Heart left ventricle (tissue), 16 donors: ENCODE measurements around the gene KCNE2. TPM values are rescaled to one million over a fixed set of nuclear protein-coding genes. Genes with fewer than 3 reads are reported as not detected.

Experiments used
- ATAC-seq, 4 donors: fragments of 200-7000 bp; cut with Tn5 transposase; one replicate each; pipeline ENCODE4 v1.9.1; 2020 to 2022; ENCODE audit warnings: moderate library complexity in 4 of 4, mild to moderate bottlenecking in 3 of 4, moderate number of reproducible peaks in 1 of 4
- DNase-seq, 5 donors: peaks; one replicate each; pipeline ENCODE4 v3.0.0-alpha.2; 2020
- H3K27ac ChIP-seq, 12 donors: fragments of 200-600 bp; sonication (generic) in 4 of 12; one replicate each; pipeline versions ENCODE4 v1.5.0 to v1.8.0; 2016 to 2022; ENCODE audit warnings: mild to moderate bottlenecking in 2 of 12
- H3K27me3 ChIP-seq, 9 donors: fragments of 200-600 bp; sonication (generic) in 2 of 9; one replicate each; pipeline versions ENCODE4 v1.5.1 to v1.8.0; 2016 to 2022; ENCODE audit warnings: mild to moderate bottlenecking in 3 of 9
- H3K36me3 ChIP-seq, 9 donors: fragments of 200-600 bp; sonication (generic) in 2 of 9; one replicate each; pipeline versions ENCODE4 v1.5.0 to v1.8.0; 2018 to 2022; ENCODE audit warnings: mild to moderate bottlenecking in 2 of 9
- H3K4me1 ChIP-seq, 12 donors: fragments of 200-600 bp; sonication (generic) in 4 of 12; one replicate each; pipeline versions ENCODE4 v1.5.0 to v1.8.0; 2016 to 2022; ENCODE audit warnings: mild to moderate bottlenecking in 3 of 12
- H3K4me3 ChIP-seq, 12 donors: fragments of 200-600 bp; sonication (generic) in 4 of 12; one replicate each; pipeline versions ENCODE4 v1.5.0 to v1.8.0; 2017 to 2022; ENCODE audit warnings: mild to moderate bottlenecking in 9 of 12, moderate library complexity in 4 of 12
- H3K9me3 ChIP-seq, 12 donors: fragments of 200-600 bp; sonication (generic) in 4 of 12; one replicate each; pipeline versions ENCODE4 v1.5.0 to v1.8.0; 2016 to 2022; ENCODE audit warnings: mild to moderate bottlenecking in 1 of 12
- POLR2A ChIP-seq, 2 donors: fragments of 450-650 bp; IDR thresholded peaks; one replicate each; pipeline ENCODE4 v1.6.1; 2017; ENCODE audit warnings: antibody characterized with exemption in 2 of 2, mild to moderate bottlenecking in 2 of 2, moderate library complexity in 2 of 2
- whole genome bisulfite sequencing, 4 donors: extraction: QIAGEN DNeasy Blood & Tissue Kit in 2 of 4; methylation state at CpG; one replicate each; pipeline versions ENCODE4 v1.1.5 to v1.1.7; 2013 to 2018; 5-methylcytosine and 5-hydroxymethylcytosine counted together
- intact Hi-C, 10 donors: fragments of 100-400 bp; cut with DNase I; formaldehyde crosslinking; loops; one replicate each; pipeline versions ENCODE4 v1.11.1 to v1.14.2; 2022
- polyA plus RNA-seq, 2 donors: library from polyadenylated mRNA; stranded (reverse); fragments of 200-250 nt; gene quantifications; one replicate each; pipeline ENCODE4 v1.2.3, GENCODE V29; 2013
- total RNA-seq, 9 donors: library from RNA; depleted of rRNA in 2 of 9; stranded (reverse); fragments of >200 nt in 2 of 9; fragmentation: NEBNext Ultra II Directional in 3 of 9; extraction: Animal tissue kit (Norgen Biotek cat#: 25700) in 3 of 9; gene quantifications; one replicate each; pipeline versions ENCODE4 v1.1.0 to v1.2.4, GENCODE V29; 2016 to 2023
- TF ChIP-seq, protein P1 (sequence below), 12 donors: fragments of 200-600 bp; sonication (generic) in 4 of 12; IDR thresholded peaks; one replicate each; pipeline versions ENCODE4 v1.5.0 to v1.8.0; 2018 to 2022; ENCODE audit warnings: antibody characterized with exemption in 12 of 12, mild to moderate bottlenecking in 5 of 12
- donor health status: ischemic (EF 13 %, LVEDD 7.1; RV severe dilation, severe dysfunction).
- donor health status: healthy with polysubstance abuse.
- donor health status: DM: no; HTN: yes; CAD: no.
- donor health status: DM: no; HTN: no; CAD: no.
- donor health status: ischemic (EF 25% LVEDD 6.9; RV normal size, moderate dysfunction).
- donor health status: ischemic (EF 25% LVEDD 5.7; RV mildly dilated, moderate dysfunction).
- donor health status: healthy.
- donor health status: DM: yes; HTN: yes; CAD: no.
- donor health status: ischemic (EF 35%, LVEDD 5.7; RV mildly dilated, moderate dysfunction).
- donor health status: nonischemic (EF 11% LVEDD 7.7; RV severe dilation, severe dysfunction).
- donor health status: DM: yes; HTN: yes; CAD: no.
- donor health status: PGD.
- donor health status: ischemic (EF 29% LVEDD 5.4; RV normal size, mild dysfunction).
- donor health status: nonischemic (EF 23%, LVEDD 6.1; RV moderate dilation, normal function).

KCNE2 gene
- total and polyA plus RNA-seq, 11 donors = 0.07 TPM; not detected in 10

DNA sequence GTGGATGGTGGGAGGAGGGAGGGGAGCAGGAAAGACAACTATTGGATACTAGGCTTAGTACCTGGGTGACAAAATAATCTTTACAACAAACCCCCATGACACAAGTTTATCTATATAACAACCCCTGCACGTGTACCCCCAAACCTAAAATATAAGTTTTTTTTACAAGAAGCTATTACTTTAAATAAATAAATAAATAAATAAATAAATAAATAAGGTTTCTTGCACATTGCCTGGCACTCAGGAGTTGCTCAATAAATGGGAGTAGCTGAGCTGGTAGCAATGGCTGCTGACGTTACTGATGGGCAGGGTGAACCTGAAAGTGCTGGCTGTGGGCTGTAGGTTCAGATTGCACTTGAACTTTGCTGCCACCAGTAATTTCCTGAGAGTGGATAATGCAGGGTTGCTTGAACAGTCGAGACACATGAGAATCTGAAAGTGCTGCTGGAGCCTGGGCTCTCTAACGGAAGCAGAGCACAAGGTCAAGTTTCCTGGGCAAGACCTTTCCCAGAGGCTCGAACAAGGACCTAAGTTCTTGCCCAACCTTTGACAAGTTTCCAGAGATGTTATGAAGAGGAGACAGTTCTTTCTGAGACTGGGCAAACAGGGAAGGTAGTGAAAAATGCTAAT, 14.8 kb upstream of the KCNE2 start:
- H3K36me3 ChIP-seq = no peaks in the 10 kb centered on the region
- H3K4me3 ChIP-seq = no peak overlapping the region
- TF ChIP-seq, protein P1, sequence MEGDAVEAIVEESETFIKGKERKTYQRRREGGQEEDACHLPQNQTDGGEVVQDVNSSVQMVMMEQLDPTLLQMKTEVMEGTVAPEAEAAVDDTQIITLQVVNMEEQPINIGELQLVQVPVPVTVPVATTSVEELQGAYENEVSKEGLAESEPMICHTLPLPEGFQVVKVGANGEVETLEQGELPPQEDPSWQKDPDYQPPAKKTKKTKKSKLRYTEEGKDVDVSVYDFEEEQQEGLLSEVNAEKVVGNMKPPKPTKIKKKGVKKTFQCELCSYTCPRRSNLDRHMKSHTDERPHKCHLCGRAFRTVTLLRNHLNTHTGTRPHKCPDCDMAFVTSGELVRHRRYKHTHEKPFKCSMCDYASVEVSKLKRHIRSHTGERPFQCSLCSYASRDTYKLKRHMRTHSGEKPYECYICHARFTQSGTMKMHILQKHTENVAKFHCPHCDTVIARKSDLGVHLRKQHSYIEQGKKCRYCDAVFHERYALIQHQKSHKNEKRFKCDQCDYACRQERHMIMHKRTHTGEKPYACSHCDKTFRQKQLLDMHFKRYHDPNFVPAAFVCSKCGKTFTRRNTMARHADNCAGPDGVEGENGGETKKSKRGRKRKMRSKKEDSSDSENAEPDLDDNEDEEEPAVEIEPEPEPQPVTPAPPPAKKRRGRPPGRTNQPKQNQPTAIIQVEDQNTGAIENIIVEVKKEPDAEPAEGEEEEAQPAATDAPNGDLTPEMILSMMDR (IDR thresholded peaks at IDR 0.05) = no peak
- no peak for TF ChIP-seq POLR2A (IDR thresholded peaks at IDR 0.05)
- intact Hi-C loops = loop anchor here in 9 of 10 donors (2.0 to 5.0 kb wide), 9 partner anchors 52 to 277 kb away; partner anchors contain the start of genes MRPS6 (in 5 of the 9) and SLC5A3 (in 5 of the 9)
- no peak overlapping the region for H3K27ac ChIP-seq
- ATAC-seq (no peak), DNase-seq (no peak)
- 73 to 78% (median 75%) methylated on average over 5 of the region's 5 CpGs for WGBS, 4 donors
- no peaks in the 10 kb centered on the region for H3K27me3 ChIP-seq
- no peaks in the 10 kb centered on the region for H3K9me3 ChIP-seq
- H3K4me1 ChIP-seq = peaks cover 0 to 37% (median 14%) of the 10 kb centered on the region in 12 donors

GRCh38 chr21:34351786-34352241, 12.0 kb upstream of the KCNE2 start:
- intact Hi-C loops = loop anchor here in 9 of 10 donors (2.0 kb wide), 2 partner anchors 427 to 429 kb away; no protein-coding TSS in a partner anchor
- peak; percentile 73 to 88 (median 86) for ATAC-seq
- H3K27me3 ChIP-seq = no peaks in the 10 kb centered on the region
- H3K9me3 ChIP-seq = no peaks in the 10 kb centered on the region
- no peak overlapping the region for H3K27ac ChIP-seq
- H3K4me3 ChIP-seq = no peak overlapping the region
- peaks cover 0 to 12% (median 2%) of the 10 kb centered on the region in 12 donors for H3K4me1 ChIP-seq
- peak in 4 of 5 donors; percentile 36 to 70 (median 48) for DNase-seq
- WGBS, 4 donors = 25 to 35% (median 30%) methylated on average over 6 of the region's 6 CpGs
- no peaks in the 10 kb centered on the region for H3K36me3 ChIP-seq
- TF ChIP-seq, protein P1 (IDR thresholded peaks at IDR 0.05) = peak; percentile 42 to 78 (median 70)
- no peak for TF ChIP-seq POLR2A (IDR thresholded peaks at IDR 0.05)

DNA sequence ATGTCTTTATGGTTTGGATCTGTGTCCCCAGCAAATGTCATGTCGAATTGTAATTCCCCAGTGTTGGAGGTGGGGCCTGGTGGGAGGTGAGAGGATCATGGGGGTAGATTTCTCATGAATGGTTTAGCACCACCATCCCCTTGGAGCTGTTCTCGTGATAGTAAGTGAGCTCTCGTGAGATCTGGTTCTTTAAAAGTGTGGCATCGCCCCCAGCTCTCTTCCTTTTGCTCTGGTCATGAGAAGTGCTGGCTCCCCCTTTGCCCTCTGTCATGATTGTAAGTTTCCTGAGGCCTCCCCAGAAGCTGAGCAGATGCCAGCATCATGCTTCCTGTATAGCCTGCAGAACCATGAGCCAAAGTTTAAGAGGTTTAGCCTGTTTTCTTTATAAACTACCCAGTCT, 11.2 kb upstream of the KCNE2 start:
- no peaks in the 10 kb centered on the region for H3K36me3 ChIP-seq
- TF ChIP-seq, protein P1 (IDR thresholded peaks at IDR 0.05) = no peak
- TF ChIP-seq POLR2A (IDR thresholded peaks at IDR 0.05) = no peak
- no peak overlapping the region for H3K4me3 ChIP-seq
- no peak overlapping the region for H3K27ac ChIP-seq
- H3K27me3 ChIP-seq = no peaks in the 10 kb centered on the region
- H3K9me3 ChIP-seq = peaks cover 0 to under 1% (median 0%) of the 10 kb centered on the region in 12 donors
- no peak for ATAC-seq
- peaks cover 0 to 9% (median 0%) of the 10 kb centered on the region in 12 donors for H3K4me1 ChIP-seq
- intact Hi-C loops = loop anchor here in 1 of 10 donors (2.0 kb wide), 1 partner anchor 430 kb away; no protein-coding TSS in a partner anchor
- DNase-seq = no peak
- 84 to 89% (median 87%) methylated on average over 4 of the region's 4 CpGs for WGBS, 4 donors

DNA sequence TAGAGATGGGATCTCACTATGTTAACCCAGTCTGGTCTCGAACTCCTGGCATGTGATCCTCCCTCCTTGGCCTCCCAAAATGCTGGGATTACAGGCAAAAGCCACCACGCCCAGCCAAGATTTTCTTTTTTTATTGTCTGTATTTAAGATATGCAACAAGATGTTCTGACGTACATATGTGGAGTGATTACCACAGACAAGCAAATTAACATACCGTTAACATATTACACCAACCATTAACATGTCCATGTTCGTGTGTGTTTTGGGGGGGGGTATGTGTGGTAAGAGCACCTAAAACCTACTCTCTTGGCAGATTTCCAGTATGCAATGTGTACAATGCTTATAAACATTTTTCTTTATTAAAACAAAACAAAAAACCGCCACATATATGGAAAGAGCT, 10.6 kb upstream of the KCNE2 start:
- peaks cover 0 to 3% (median 0%) of the 10 kb centered on the region in 12 donors for H3K4me1 ChIP-seq
- no peaks in the 10 kb centered on the region for H3K27me3 ChIP-seq
- H3K27ac ChIP-seq = no peak overlapping the region
- TF ChIP-seq, protein P1 (IDR thresholded peaks at IDR 0.05) = no peak
- no peak for TF ChIP-seq POLR2A (IDR thresholded peaks at IDR 0.05)
- peaks cover 0 to 7% (median 0%) of the 10 kb centered on the region in 12 donors for H3K9me3 ChIP-seq
- ATAC-seq (no peak), DNase-seq (no peak)
- H3K36me3 ChIP-seq = no peaks in the 10 kb centered on the region
- no peak overlapping the region for H3K4me3 ChIP-seq
- 85 to 94% (median 92%) methylated on average over 6 of the region's 6 CpGs for WGBS, 4 donors
- intact Hi-C loops = loop anchor here in 1 of 10 donors (2.0 kb wide), 1 partner anchor 430 kb away; no protein-coding TSS in a partner anchor
